Central memory CD4-positive, alpha-beta T cell (primary cell): ENCODE data around the gene CALML5.

Experiments used
- DNase-seq: peaks from one replicate; pipeline ENCODE4 v3.0.0; 2022

The CALML5 gene

GRCh38 chr10:5498791-5499492 is 428 bp downstream of the CALML5 start:
- DNase-seq = no peak

GRCh38 chr10:5497948-5498730 is 1.2 kb downstream of the CALML5 start:
- DNase-seq = no peak

- DNase-seq = no peak
Measured at GRCh38 chr10:5497289-5497688, 2.1 kb downstream of the CALML5 start.

DNA sequence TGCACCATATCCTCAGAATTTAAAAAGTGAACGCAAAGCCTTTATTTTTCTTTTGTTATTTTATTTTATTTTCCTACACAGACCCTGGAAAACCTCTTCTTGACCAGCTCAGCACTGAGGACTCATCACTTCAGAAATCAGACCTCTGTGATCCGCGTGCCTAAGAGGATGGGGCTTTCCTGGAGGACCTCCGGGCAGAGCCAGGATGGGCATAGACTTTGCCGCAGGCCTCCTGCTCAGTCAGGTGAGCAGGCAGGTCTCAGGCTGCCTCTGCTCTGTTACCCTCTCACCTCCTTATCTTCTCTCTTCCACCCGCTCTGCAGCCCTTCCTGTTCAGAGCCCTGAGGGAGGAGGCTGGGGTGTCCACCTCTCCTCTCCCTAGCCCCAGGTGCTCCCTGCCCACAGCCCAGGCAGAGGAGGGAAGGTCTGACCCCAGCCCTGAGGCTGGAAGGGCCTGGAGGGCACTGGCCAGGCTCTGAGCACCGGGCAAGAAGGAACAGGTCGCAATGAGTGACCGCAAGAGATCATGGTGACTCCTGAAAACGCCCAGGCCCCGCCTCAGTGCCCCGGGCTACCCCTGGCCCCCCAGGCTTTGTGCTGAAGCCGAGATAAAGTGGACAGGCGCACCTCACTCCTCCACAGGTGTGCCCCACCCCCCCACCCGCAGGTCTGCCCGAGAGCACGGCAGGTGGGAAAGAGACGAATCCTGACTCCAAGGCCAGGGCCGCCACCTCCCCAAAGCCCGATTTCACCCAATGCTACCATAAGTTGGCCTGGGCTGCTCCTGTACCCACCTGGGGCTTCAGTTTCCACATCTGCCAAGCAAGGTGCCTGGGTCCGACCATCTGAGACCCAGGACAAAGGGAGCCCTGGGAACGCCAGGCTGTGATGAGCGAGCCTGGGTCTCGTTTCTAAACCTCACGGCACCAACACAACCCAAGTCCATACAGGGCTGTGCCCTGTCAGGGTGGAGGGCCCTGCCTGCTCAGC is 2.8 kb downstream of the CALML5 start:
- DNase-seq = no peak

DNA sequence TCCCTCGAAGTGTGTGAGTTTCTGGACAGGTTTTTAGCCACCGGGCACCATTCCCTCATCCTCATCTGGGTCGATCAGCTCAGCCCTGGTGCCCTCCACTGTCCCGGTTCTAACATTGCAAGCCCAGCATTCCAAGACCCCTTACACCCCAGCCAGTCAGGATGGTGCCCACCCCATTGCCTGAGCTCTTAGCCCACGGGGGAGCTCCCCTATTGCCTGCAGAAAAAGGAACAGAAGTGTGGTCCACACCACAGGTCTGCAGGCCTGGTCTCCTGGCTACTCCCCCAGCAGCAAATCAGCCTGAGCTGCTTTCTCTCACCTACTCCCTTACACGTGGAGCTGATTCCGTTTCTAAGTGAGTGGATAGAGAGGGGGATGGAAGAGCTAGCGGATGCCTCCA is 4.8 kb downstream of the CALML5 start:
- no peak for DNase-seq

DNA sequence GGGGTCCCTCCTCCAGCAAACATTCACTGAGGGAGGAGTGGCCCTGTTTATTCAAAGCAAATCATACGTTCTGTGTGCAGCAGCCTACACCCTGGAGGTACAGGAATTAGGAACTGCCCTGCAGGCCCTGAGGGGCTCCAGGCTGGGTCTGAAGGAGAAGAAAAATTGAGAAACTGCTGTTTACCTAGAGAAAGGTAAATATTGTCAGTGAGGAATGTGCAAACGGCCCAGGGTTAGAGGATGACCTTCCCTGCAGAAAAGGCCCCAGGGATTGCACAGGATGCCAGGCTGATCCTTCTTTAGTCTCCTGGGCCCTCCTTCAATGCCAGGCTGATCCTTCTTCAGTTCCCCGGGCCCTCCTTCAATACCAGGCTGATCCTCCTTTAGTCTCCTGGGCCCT is 5.7 kb downstream of the CALML5 start:
- no peak for DNase-seq

DNA sequence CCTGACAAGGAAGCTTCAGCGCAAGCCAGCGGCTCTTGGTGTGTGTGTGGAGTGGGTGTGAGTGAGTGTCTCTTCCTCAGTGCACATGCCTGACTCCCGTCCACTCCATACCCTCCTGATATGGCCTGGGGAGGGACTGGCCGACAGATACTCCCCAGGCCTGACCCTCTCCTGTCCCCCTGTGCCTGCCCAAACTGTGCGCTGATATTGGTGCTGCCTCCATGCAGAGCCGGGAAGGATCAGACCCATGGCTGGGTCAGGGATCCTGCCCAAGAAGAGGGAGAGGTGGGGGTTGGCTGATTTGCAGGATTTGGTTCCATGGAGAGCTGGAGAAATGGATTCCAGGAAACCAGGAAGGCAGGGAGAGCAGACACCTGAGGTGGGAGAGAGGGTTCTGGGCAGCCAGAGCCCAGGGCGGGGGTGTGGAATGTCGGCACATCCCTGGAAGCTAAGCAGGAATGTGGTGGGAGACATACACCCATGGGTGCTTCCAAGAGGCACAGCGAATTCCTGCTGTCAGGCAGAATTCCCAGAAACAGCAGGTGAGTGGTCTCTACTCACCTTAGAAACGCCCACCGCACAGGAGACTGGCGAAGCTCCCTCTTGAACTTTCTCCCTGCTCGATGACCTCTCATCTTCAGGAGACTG is 6.3 kb downstream of the CALML5 start:
- DNase-seq = no peak

- DNase-seq = no peak
Measured at GRCh38 chr10:5492322-5492855, 7.0 kb downstream of the CALML5 start.

DNA sequence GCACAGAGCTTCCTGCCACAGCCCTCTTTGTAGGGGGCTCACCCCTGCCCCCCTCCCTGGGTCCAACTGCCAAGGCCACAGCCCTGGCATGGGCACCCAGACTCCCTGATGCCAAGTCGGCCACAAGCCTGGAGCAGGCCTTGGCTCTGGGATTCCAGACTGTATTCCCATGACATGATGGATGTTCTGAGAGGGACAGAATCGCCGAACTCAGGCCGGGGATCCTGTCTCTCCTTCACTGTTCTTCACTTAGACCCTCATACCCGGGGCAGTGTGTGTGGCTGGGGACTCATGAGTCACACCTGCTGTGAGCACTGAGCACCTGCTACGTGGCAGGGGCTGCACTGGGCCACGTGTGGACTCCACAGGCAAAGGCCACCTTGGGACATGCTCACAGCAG is 7.9 kb downstream of the CALML5 start:
- no peak for DNase-seq

GRCh38 chr10:5490698-5491464 is 8.5 kb downstream of the CALML5 start:
- DNase-seq = no peak

DNA sequence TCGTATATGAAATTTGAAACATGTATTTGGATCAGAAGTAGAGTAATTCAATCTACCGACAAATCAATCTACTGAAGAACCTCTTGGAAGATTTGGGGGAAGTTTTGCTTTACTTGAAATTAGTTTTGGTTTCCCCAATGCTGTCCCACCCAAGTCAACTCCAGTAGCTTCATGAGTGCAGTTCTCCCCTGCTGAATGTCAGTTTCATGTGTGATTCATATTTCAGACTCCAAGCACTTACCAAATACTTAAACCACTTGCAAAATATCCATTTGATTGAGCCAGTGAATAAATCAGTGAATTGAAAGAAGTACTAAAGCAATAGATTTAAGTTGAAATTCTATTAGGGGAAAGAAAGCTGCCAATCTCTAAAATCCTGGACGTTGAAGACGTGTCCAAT is 9.3 kb downstream of the CALML5 start:
- no peak for DNase-seq

GRCh38 chr10:5488272-5489161 is 10.9 kb downstream of the CALML5 start:
- no peak for DNase-seq

- DNase-seq = no peak
Measured at GRCh38 chr10:5486853-5487235, 12.5 kb downstream of the CALML5 start.

- DNase-seq = no peak
Measured at GRCh38 chr10:5485948-5486852, 13.2 kb downstream of the CALML5 start.

GRCh38 chr10:5485290-5485689 is 14.1 kb downstream of the CALML5 start:
- DNase-seq = no peak

DNA sequence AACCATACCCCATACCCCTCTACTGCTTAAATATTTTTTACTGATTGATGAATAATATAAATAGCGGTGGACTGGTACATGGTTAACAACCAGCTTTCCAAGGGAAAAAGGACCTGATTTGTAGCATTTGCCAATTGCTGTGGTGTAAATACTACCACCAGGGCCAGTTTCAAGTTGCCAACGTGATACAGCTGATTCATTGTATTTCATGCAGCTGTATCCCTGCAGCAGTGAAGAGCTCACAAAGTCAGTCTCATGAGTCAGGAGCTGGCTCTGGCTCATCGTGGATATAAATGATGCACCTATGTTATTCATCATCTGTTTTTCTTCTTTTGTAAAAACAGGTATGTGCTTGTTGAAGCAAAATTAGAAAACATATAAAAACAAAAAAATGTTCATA is 15.2 kb downstream of the CALML5 start:
- no peak for DNase-seq

DNA sequence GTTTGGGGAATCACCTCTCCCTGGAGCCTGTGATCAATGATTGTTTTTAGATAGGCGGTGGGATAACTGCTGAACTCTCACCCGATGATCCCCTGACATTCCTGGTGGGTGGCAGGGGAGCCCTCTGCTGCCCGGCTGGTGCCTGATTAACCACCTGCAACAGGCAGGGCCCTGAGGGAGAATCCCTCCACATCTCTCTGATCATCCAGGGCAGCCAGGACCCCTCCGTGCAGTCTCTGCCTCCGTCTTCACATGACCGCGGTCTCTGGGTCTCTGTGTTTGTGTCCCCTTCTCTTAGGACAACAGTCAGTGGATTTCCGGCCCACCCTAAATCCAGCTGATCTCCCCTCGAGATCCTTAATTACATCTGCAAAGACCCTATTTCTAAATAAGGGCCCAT is 17.4 kb downstream of the CALML5 start:
- no peak for DNase-seq

DNA sequence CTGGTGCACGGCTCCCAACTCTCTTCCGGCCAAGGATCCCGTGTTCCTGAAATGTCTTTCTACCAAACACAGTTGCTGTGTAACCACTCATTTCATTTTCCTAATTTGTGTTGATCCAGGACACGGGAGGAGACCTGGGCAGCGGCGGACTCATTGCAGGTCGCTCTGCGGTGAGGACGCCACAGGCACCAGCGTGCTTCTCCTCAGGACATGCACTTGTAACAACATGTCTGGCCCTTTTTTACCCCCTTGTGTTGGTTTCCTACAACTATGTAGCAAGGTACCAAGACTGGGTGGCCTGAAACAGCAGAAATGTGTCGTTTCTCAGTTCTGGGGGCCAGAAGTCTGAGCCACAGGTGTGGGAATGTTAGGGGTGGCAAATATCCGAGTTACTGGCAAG is 18.2 kb downstream of the CALML5 start:
- no peak for DNase-seq

DNA sequence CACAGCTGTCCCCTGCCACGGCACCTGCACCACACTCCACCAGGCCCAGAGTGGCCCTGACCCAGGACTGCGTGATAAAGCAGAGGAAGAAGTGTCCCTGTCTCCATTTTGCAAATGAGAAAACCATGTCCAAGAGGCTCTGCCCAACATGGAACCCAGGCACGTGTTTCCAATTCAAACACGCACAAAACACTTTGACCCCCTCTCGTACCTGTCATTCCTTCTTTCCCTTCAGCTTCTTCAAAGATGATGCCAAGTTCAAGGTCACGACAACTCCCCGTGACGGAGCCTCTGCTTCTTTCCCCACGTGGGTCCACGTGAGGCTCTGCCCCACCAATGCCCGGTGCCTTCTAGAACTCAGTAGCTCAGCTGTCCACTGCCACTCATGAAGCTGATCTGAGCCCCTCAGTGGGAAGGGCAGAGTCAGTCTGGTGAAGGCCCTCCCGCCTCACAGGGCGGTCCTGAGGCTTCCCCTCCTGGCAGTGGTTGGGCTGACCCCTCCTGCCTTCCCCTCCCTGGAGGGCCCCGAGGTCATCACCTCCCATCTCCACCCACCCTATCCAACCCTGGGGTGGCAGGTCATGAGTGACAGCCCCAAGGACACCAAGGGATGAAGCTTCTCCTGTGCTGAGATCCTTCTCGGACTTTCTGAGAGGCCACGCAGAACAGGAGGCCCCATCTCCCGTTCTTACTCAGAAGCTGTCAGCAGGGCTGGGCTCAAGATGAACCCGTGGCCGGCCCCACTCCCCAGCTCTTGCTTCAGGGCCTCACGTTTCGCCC is 19.0 kb downstream of the CALML5 start:
- no peak for DNase-seq
